HepG2 (cell line): ENCODE results near the gene NAIF1. TPM values are rescaled to one million over a fixed set of nuclear protein-coding genes. Genes with fewer than 3 reads are reported as not detected.

Experiments
- AGO2 ChIP-seq: fragments of 200-400 bp; formaldehyde crosslinking; optimal IDR thresholded peaks from 2 replicates; pipeline ENCODE3; 2017; ENCODE audit warnings: mild to moderate bottlenecking, low read depth, low read length, moderate library complexity
- ARID4A ChIP-seq: sonication (generic); formaldehyde crosslinking; IDR thresholded peaks from 2 replicates; pipeline ENCODE4 v1.5.0; 2020; ENCODE audit warnings: mild to moderate bottlenecking, missing genetic modification reagents, borderline replicate concordance
- CENPBD1 ChIP-seq: sonication (generic); formaldehyde crosslinking; IDR thresholded peaks from 2 replicates; pipeline ENCODE4 v1.8.0; 2022; ENCODE audit warnings: missing genetic modification reagents, low read depth, mild to moderate bottlenecking, borderline replicate concordance
- DMAP1 ChIP-seq: IDR thresholded peaks from 2 replicates; pipeline ENCODE4 v1.6.1; 2016
- EZH2 ChIP-seq: conservative IDR thresholded peaks from 2 replicates; pipeline ENCODE4 v1.6.1; 2012; ENCODE audit warnings: mild to moderate bottlenecking, low read depth, low read length, moderate library complexity
- GATA4 ChIP-seq: sonication (generic); IDR thresholded peaks from 2 replicates; pipeline ENCODE4 v1.6.1; 2016; ENCODE audit warnings: antibody characterized with exemption, low read depth, borderline replicate concordance
- GPBP1L1 ChIP-seq: sonication (generic); formaldehyde crosslinking; IDR thresholded peaks from 2 replicates; pipeline ENCODE4 v1.5.0; 2020; ENCODE audit warnings: mild to moderate bottlenecking, missing genetic modification reagents
- HNRNPL ChIP-seq: fragments of 200-400 bp; formaldehyde crosslinking; IDR thresholded peaks from 2 replicates; pipeline ENCODE4 v1.6.1; 2017; ENCODE audit warnings: mild to moderate bottlenecking, low read depth, low read length
- JDP2 ChIP-seq: sonication (generic); formaldehyde crosslinking; IDR thresholded peaks from 2 replicates; pipeline ENCODE4 v1.8.1; 2022; ENCODE audit warnings: missing genetic modification reagents, borderline replicate concordance
- MIER2 ChIP-seq: IDR thresholded peaks from 2 replicates; pipeline ENCODE4 v1.6.1; 2016; ENCODE audit warnings: missing biosample characterization, missing genetic modification reagents
- NCOA1 ChIP-seq: sonication (generic); formaldehyde crosslinking; IDR thresholded peaks from 2 replicates; pipeline ENCODE4 v1.9.0; 2021; ENCODE audit warnings: missing genetic modification reagents
- STAT6 ChIP-seq: sonication (generic); formaldehyde crosslinking; IDR thresholded peaks from 2 replicates; pipeline ENCODE4 v1.4.0; 2020; ENCODE audit warnings: missing genetic modification reagents, mild to moderate bottlenecking, borderline replicate concordance
- TCF7 ChIP-seq: sonication (generic); IDR thresholded peaks from 2 replicates; pipeline ENCODE4 v1.6.1; 2016; ENCODE audit warnings: antibody characterized with exemption, low read depth
- TOE1 ChIP-seq: sonication (generic); formaldehyde crosslinking; IDR thresholded peaks from 2 replicates; pipeline ENCODE4 v1.4.0; 2020; ENCODE audit warnings: mild to moderate bottlenecking, missing genetic modification reagents
- ZBTB21 ChIP-seq: sonication (generic); formaldehyde crosslinking; IDR thresholded peaks from 2 replicates; pipeline ENCODE4 v1.4.0; 2020; ENCODE audit warnings: missing genetic modification reagents
- ZBTB44 ChIP-seq: sonication (generic); formaldehyde crosslinking; IDR thresholded peaks from 2 replicates; pipeline ENCODE4 v1.4.0; 2020; ENCODE audit warnings: missing genetic modification reagents
- ZNF121 ChIP-seq: sonication (generic); formaldehyde crosslinking; IDR thresholded peaks from 2 replicates; pipeline ENCODE4 v1.5.0; 2020; ENCODE audit warnings: mild to moderate bottlenecking, missing genetic modification reagents
- ZNF253 ChIP-seq: sonication (generic); formaldehyde crosslinking; IDR thresholded peaks from 2 replicates; pipeline ENCODE4 v1.8.0; 2022; ENCODE audit warnings: mild to moderate bottlenecking, missing genetic modification reagents, borderline replicate concordance
- ZNF572 ChIP-seq: sonication (generic); formaldehyde crosslinking; IDR thresholded peaks from 2 replicates; pipeline ENCODE4 v1.5.1; 2020; ENCODE audit warnings: mild to moderate bottlenecking, missing genetic modification reagents
- ZNF678 ChIP-seq: sonication (generic); formaldehyde crosslinking; IDR thresholded peaks from 2 replicates; pipeline ENCODE4 v1.4.0; 2020; ENCODE audit warnings: mild to moderate bottlenecking, missing genetic modification reagents
- ZNF746 ChIP-seq: sonication (generic); formaldehyde crosslinking; IDR thresholded peaks from 2 replicates; pipeline ENCODE4 v1.8.0; 2022; ENCODE audit warnings: mild to moderate bottlenecking, missing genetic modification reagents
- polyA plus RNA-seq, 8 experiments: library from polyadenylated mRNA; depleted of rRNA in 3 of 8; stranded (reverse) in 7 of 8; unstranded in 1 of 8; fragments of >200 nt; fragmentation: Illumina TruSeq in 4 of 8; extraction: Trizol in 4 of 8; gene quantifications; 2 replicates each; pipeline versions ENCODE4 v1.2.1 to v1.2.3, GENCODE V29; 2011 to 2016; ENCODE audit warnings: low read depth in 4 of 8, missing spikeins in 1 of 8, mixed read lengths in 1 of 8; ENCODE audit not compliant: insufficient read depth in 1 of 8
- total RNA-seq, 5 experiments: library from RNA; depleted of rRNA; stranded (reverse); fragments of >200 nt; fragmentation: Illumina TruSeq; extraction: Trizol; gene quantifications; 2 replicates each; pipeline ENCODE4 v1.2.3, GENCODE V29; 2016; ENCODE audit warnings: low read depth in 1 of 5

Gene NAIF1
- total and polyA plus RNA-seq, 2 of the 13 experiments (the other 11 are each of a cell fraction or from before 2014, with no cell fraction given) = 6.0 to 6.9 TPM

- no peak for TF ChIP-seq DMAP1
- no peak for TF ChIP-seq ZNF572 (CRISPR knock-in tag)
- TF ChIP-seq ZBTB44 (CRISPR knock-in tag) = no peak
- TF ChIP-seq TOE1 = no peak
- no peak for TF ChIP-seq CENPBD1 (CRISPR knock-in tag)
- TF ChIP-seq ZNF678 = no peak
- TF ChIP-seq ZNF746 (CRISPR knock-in tag) = no peak
- no peak for TF ChIP-seq ZNF253
- no peak for TF ChIP-seq HNRNPL
- no peak for TF ChIP-seq GPBP1L1 (CRISPR knock-in tag)
- TF ChIP-seq MIER2 (CRISPR knock-in tag) = 0 out of 2 replicates have a peak, but pooled peaks have one; percentile 24
- no peak for TF ChIP-seq ZNF121
- TF ChIP-seq EZH2 = no peak
- TF ChIP-seq AGO2 = no peak
- peak; percentile 40; the same call in 1 of the 2 replicates for TF ChIP-seq ARID4A
- no peak for TF ChIP-seq JDP2
- no peak for TF ChIP-seq ZBTB21 (CRISPR knock-in tag)
- TF ChIP-seq GATA4 = 0 out of 2 replicates have a peak, but pooled peaks have one; percentile 20
- TF ChIP-seq NCOA1 (CRISPR knock-in tag) = no peak
- no peak for TF ChIP-seq TCF7
- TF ChIP-seq STAT6 (CRISPR knock-in tag) = no peak
Observed at GRCh38 chr9:128073253-128073886, 6.2 kb upstream of the NAIF1 start (continued).
